ENCODE measurements around the gene YJEFN3.

The YJEFN3 gene

DNA sequence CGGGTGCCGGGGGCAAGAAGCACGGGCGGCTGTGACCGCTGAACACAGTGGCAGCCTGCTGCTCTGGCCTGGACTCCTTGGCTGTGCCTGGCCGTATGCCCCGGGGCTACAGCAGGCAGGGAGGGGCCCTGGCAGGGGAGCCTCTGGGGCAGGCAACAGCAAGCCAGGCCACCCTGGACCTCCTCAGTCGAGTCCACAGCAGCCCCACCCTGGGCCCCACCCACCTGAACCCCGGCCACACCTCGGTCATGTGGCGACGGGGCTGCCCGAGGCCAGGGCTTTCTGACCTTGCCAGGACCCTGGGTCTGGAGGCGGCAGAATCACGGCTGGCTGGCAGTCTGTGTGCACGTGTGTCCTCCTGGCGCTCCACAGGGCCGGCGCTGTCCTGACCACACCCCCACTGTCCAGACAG, 18.0 kb downstream of the YJEFN3 start:
- H3K4me3 ChIP-seq (ENCODE audit: low read depth, low read length), result no peak overlapping the region
- TF ChIP-seq CTCF (IDR thresholded peaks at IDR 0.05; ENCODE audit: low read depth, low read length, missing control alignments), result no peak
- DNase-seq (ENCODE audit: low read depth), result no peak

DNA sequence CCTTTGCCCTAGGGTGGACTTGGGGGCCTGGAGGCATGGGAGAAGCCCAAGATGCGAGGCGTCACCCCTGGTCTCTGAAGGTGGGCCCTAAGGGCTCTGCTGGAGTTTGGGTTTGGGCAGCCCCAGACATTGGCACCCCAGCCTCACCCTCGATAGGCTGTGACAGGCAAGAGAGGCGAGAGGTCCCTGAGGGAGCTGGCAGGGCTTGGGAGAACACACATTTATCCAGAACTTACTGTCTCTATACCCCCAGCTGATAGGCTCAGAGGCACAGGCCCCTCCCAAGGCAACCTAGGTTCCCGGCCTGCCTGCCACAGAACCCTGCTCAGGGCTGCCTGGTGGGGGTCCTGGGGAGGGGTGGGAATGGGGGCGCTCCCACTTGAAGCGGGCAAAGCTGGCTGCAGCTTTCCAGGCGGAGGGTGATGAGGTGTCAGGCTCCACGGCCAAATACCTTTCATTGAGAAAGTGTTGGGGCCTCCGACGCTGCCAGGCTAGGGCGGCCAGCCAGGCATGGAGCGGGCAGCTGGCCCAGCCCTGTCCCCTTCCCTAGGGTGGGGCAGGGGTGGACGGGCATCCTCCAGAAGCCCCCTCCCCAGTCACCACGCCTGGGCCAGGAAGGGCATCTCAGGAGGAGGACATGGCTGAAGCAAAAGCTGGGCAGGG, 19.1 kb downstream of the YJEFN3 start:
- no peak overlapping the region for H3K4me3 ChIP-seq (ENCODE audit: low read depth, low read length)
- no peak for TF ChIP-seq CTCF (IDR thresholded peaks at IDR 0.05; ENCODE audit: low read depth, low read length, missing control alignments)
- DNase-seq (ENCODE audit: low read depth), result no peak

DNA sequence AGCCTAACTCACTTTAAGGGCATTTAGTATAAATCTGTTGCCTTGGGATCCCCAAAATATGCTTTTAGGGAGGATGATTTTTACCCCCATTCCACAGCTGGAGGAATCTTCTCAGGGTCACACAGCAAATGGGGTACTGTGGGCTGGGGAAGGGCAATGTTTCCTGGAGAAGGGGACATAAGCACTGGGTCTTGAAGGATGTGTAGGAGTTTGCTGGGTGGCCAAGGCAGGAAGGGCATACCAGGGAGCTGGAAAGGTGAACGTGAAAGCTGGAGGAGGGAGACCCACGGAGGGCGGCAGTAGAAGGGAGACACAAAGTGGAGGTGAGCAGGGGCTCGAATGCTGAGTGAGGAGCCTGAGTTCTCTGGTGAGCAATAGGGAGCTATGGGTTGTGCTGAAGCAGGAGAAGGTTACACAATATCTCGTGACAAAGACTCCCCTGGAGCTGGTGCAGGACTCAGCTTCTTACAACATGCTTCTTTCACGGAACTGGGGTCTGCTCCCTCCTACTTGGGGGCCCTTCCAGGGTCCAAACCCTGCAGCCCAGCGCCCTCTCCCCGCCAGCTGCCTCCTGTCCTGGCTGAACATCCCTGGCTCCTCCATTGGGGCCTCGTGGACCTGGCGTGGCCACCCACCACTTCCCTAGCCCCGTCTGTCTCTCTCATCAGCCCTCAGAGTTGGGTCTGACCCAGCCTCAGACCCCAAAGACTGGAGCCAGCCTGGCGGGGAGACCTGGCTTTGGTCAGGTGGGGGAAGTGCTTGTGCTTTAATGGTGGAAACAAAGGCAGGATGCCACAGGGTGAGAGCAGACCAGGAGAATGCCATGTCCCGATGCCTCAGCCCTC, 20.4 kb downstream of the YJEFN3 start:
- TF ChIP-seq CTCF (IDR thresholded peaks at IDR 0.05; ENCODE audit: low read depth, low read length, missing control alignments), result no peak
- H3K4me3 ChIP-seq (ENCODE audit: low read depth, low read length), result no peak overlapping the region
- no peak for DNase-seq (ENCODE audit: low read depth)

- no peak for DNase-seq (ENCODE audit: low read depth)
- H3K4me3 ChIP-seq (ENCODE audit: low read depth, low read length), result no peak overlapping the region
- TF ChIP-seq CTCF (IDR thresholded peaks at IDR 0.05; ENCODE audit: low read depth, low read length, missing control alignments), result no peak
These were observed 21.2 kb downstream of the YJEFN3 start for GRCh38 chr19:19549804-19550464.

GRCh38 chr19:19550485-19550929, 21.8 kb downstream of the YJEFN3 start:
- no peak overlapping the region for H3K4me3 ChIP-seq (ENCODE audit: low read depth, low read length)
- no peak for DNase-seq (ENCODE audit: low read depth)
- TF ChIP-seq CTCF (IDR thresholded peaks at IDR 0.05; ENCODE audit: low read depth, low read length, missing control alignments), result no peak

DNA sequence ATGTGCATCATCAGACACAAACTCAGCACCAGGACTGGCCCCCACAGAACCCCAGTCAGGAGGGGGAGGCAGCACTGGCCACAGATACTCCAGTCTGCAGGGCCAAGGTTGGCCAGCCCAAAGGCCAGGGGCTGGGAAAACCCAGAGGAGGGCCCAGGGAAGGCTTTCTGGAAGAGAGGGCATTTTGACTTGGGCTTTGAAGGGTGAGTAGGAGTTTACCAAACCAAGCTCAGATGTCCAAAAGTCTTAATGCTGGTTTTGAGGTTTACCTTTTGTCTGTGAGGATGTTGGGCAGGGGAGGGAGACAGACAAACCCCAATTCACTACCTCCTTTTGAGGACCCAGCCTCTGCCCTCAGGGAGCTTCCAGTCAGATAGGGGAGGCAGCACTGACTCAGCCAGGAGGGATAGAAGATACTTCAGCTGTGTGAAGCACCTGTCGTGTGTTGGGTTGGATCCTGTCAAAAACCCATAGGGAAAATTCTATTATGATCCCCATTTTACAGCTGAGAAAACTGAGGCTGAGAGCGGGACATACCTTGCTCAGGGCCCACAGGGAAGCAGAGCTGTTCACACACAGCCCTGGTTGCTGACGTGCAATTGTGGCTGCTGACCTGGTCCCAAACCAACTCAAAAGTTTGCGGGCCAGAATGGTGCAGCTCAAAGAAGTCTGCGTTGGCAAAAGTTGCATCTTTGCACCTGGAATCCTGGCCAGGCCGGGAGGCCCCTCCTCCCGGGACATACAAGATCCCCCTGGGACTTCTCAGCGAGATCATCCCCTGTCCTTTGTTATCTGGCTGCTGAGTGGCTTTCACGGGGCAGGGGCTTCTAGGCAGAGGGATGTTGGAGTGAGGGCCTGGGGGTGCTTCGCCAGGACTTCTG, 22.5 kb downstream of the YJEFN3 start:
- no peak for DNase-seq (ENCODE audit: low read depth)
- no peak for TF ChIP-seq CTCF (IDR thresholded peaks at IDR 0.05; ENCODE audit: low read depth, low read length, missing control alignments)
- H3K4me3 ChIP-seq (ENCODE audit: low read depth, low read length), result no peak overlapping the region
